GM20000 (cell line): ENCODE measurements around the gene SLC25A29.
"Not testable (repeated sequence)": the region's sequence is repeated elsewhere in the genome, so short reads cannot be mapped to it uniquely, and the experiment has no call there.

Experiments
- DNase-seq: peaks from one replicate; pipeline ENCODE4 v3.0.0; 2012; ENCODE audit warnings: low spot score
- TF ChIP-seq, protein P1 (sequence below): IDR thresholded peaks from 2 replicates; pipeline ENCODE4 v1.5.1; 2012; ENCODE audit warnings: mild to moderate bottlenecking, control low read depth; ENCODE audit errors: extremely low read depth, missing control alignments

SLC25A29 gene

DNA sequence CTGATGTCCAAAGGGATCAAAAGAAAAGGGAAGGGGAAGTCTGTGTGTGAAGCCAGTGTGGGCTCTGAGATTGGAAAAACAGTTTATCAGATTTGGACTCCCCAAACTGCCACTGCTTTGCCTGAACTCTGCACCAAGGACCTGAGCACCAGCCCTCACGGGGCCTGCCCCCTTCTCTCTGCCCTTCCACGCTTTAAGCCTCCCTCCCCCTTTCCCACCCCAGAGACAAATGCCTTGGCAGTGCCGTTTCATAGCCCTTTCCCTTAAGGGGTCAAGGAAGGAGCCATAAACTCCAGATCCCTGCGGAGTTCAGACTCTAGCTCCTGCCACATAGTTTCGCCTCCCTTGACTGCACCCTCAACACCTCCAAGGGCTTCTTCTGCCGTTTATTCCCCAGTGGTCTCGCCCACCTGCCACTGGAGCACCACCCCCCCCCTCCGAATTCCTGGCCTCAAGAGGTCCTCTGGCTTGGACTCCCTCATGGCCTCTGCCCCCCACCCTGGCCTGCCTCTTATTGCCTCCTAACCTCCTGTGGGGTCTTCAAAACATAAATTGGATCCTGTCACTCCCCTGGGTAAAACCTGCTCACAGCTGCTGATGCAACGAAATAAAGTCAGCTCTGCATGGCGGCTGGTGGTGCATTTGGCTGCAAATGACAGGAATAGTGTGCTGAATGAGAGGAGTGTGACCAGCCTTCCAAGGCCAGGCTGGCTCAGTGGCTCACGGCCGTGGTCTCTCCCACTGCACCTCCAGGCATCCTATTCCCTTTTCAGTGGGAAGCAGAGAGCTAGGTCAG, 18.8 kb downstream of the SLC25A29 start:
- TF ChIP-seq, protein P1, sequence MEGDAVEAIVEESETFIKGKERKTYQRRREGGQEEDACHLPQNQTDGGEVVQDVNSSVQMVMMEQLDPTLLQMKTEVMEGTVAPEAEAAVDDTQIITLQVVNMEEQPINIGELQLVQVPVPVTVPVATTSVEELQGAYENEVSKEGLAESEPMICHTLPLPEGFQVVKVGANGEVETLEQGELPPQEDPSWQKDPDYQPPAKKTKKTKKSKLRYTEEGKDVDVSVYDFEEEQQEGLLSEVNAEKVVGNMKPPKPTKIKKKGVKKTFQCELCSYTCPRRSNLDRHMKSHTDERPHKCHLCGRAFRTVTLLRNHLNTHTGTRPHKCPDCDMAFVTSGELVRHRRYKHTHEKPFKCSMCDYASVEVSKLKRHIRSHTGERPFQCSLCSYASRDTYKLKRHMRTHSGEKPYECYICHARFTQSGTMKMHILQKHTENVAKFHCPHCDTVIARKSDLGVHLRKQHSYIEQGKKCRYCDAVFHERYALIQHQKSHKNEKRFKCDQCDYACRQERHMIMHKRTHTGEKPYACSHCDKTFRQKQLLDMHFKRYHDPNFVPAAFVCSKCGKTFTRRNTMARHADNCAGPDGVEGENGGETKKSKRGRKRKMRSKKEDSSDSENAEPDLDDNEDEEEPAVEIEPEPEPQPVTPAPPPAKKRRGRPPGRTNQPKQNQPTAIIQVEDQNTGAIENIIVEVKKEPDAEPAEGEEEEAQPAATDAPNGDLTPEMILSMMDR, result no peak
- no peak for DNase-seq

DNA sequence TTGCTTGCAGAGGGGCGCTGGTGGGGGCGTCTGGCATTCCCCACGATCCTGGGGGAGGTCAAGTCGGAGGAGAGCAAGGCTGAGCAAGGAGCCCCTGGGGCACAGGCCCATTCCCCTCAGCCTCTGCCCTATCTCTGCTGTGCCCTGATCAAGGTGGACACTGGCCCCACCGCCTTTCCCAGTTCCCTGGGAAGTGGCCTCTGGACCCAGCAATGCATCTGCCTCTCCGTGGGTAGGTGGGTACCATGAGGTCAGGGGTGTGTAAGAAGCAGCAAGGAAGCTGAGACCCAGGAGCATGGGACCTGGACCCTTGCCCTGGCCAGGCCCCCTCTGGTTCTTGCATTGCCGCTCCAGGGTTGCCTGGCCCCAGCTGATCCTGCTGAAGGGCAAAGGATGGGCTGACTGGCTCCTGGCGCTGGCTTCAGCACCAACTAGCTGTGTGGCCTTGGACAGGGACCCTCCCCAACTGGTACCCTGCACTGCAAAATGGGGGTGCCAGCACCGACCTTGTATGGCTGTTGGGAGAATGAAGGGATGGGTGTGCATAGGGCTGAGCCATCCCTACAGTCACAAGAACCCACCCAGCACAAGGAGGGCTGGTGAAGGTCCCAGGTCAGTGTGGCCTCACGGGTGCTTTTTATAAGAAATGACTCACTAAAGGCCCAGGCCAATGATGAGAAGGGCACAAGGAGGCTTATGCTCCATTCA, 19.6 kb downstream of the SLC25A29 start:
- TF ChIP-seq, protein P1, result no peak
- no peak for DNase-seq

DNA sequence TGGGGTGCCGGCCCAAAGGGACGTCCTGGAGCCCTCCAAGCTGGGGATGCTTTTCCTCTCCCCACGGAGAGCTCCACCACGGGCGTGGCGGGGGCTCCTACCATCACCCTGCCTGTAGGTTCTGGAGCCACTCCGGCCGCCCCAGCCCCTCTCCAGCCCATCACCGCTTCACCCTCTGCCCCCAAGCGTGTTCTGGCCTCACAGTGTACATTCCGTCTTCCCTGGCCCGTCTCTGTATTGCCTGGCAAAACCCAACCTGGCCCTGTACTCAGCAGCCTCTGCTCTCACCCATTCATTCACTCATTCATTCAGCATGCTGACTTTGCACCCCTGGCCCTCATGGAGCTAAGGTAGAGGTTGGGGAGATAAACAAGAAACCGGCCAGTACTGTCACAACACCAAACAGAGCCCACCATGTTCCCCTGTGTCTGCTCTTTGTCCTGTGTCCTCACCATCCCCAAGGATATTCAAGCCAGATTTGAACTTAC, 20.3 kb downstream of the SLC25A29 start:
- no peak for DNase-seq
- TF ChIP-seq, protein P1, result no peak

DNA sequence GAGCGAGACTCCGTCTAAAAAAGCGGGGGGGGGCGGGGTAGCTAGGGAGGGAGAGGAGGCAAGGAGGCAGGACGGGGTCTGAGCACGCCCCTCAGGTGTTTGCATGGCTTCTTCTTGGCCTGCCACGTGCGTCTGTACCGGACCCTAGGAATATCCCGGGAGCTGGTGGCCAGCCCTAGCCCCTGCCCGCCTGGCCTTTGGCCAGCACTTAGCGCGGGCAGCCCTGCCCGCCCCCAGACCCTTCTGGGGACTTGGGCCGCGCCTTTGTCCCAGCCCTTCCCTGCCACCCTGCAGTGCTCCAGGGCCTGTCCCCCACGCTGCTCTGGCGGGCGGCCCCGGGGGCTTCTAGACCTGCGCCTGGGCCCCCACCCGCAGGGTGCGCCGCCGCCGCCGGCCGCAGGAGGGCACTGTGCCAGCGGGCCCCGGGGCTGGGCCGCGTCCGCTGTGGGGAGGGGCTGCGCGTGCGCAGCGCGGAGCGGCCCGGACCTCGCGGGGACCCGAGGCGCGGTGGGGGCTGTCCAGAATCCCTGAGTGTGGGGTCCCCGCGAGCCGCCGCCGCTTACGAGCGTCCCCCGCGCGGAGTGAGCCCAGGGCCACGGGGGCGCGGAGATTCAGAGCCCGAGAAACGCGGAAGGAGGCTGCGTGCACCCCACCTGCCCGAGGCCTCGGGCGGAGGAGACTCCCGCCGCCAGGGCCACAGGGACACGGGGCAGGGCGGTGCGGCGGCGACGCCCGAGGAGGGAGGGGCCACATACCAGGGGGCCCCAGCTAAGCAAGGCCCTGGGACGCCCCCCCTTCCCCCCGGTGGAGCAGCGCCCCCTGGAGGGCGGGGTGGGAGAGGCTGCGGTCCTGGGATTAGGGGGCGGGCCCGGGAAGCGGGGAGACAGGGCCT, 21.0 kb downstream of the SLC25A29 start:
- TF ChIP-seq, protein P1, result peak; percentile 99
- peak; percentile 98 for DNase-seq

DNA sequence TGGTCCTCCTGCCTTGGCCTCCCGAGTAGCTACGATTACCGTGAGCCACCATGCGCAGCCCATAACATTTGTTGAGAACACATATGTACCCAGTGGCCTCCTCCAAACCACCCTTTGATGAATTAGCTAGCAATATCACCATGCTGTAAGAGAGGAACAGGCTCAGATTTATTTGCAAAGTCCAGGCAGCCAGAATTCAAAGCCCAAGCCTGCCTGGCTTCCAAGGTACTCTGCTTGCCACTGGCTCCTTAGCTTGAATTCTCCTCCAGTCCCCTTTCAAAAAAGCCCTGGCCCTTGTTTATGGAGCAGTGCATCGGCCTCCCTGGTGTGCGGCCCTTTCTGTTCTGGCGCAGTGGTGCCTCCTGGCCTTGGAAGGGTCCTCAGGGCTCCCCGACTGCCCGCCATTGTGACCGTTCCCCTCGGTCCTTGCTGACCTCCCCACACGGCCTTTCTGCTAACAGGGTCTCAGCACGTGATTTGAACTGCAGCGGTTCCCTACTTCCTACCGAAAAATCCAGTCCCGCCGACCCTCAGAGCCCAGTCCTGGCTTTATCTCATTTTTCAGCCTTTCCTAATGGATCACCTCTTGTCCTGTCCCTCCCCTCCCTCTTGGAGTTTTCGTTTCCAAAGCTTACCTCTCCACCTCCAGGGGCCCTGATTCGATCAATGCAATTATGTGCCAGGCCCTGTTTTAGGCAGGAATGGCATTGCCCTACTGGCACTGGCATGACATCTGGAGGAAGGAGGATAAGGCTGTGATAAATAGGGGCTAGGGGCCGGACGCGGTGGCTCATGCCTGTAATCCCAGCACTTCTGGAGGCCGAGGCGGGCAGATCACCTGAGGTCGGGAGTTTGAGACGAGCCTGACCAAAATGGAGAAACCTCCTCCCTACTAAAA, 22.0 kb downstream of the SLC25A29 start:
- TF ChIP-seq, protein P1, result no peak
- no peak for DNase-seq

DNA sequence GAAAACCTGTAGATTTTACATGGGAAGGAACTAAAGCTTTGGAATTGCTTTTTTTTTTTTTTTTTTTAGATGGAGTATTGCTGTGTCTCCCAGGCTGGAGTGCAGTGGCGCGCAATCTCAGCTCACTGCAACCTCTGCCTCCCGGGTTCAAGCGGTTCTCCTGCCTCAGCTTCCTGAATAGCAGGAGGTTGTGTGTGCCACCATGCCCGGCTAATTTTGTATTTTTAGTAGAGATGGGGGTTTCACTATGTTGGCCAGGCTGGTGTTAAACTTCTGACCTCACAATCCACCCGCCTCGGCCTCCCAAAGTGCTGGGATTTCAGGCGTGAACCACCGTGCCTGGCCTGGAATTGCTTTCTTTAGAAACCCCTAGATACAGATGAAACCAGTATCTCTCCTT, 22.8 kb downstream of the SLC25A29 start:
- not testable (repeated sequence) for DNase-seq
